Measurements from ENCODE around the gene COL7A1. TPM values are rescaled to one million over a fixed set of nuclear protein-coding genes. Genes with fewer than 3 reads are reported as not detected.

Gene COL7A1
- polyA plus RNA-seq, 1 of the 3 experiments (the other 2 are of a cell fraction) = 10.8 TPM

GRCh38 chr3:48587686-48588085 is 7.4 kb downstream of the COL7A1 start:
- Histone ChIP-seq H3K9me2 (no peaks in the 10 kb centered on the region), H3K4me3 (ENCODE audit: low read depth in 2 of 2, low read length in 1 of 2) (no peak overlapping the region), H3K9me3 (no peaks in the 10 kb centered on the region), H2AFZ (ENCODE audit: low read depth) (no peak overlapping the region), H3K9ac (no peak overlapping the region), H3F3A (replicated peaks; ENCODE audit: insufficient read depth) (no peaks in the 10 kb centered on the region), H4K20me1 (ENCODE audit: insufficient read depth) (no peaks in the 10 kb centered on the region), H3K4me1 (ENCODE audit: control insufficient read depth in 1 of 2, insufficient read depth in 2 of 2, low read depth in 1 of 2, low read length in 1 of 2) (no peaks in the 10 kb centered on the region), H3K36me3 (replicated peaks in 1 of 2; ENCODE audit: control insufficient read depth in 1 of 2, insufficient read depth in 2 of 2, low read length in 1 of 2) (no peaks in the 10 kb centered on the region), H3K4me2 (no peak overlapping the region), H3K79me2 (ENCODE audit: insufficient read depth) (no peaks in the 10 kb centered on the region), H3K27ac (ENCODE audit: low read depth in 2 of 2, low read length in 1 of 2) (no peak overlapping the region), H3K27me3 (ENCODE audit: insufficient read depth) (no peaks in the 10 kb centered on the region)
- no peak for DNase-seq
- TF ChIP-seq POLR2AphosphoS5 (IDR thresholded peaks at IDR 0.05; ENCODE audit: low read depth, low read length) (no peak), YY1 (IDR thresholded peaks at IDR 0.05; ENCODE audit: low read depth) (no peak), ELF1 (IDR thresholded peaks at IDR 0.05) (no peak), RFX5 (IDR thresholded peaks at IDR 0.05; ENCODE audit: low read length) (no peak), EP300 (IDR thresholded peaks at IDR 0.05; ENCODE audit: borderline replicate concordance in 1 of 2, low read depth in 1 of 2, low read length in 1 of 2) (no peak), MXI1 (IDR thresholded peaks at IDR 0.05; ENCODE audit: low read depth, low read length) (no peak), RAD21 (IDR thresholded peaks at IDR 0.05; ENCODE audit: low read length) (no peak), TAF1 (IDR thresholded peaks at IDR 0.05; ENCODE audit: borderline replicate concordance, low read depth, low read length) (no peak), TCF12 (IDR thresholded peaks at IDR 0.05) (no peak), CHD2 (IDR thresholded peaks at IDR 0.05; ENCODE audit: low read length, partially characterized antibody) (no peak), SIN3A (IDR thresholded peaks at IDR 0.05; ENCODE audit: borderline replicate concordance, low read depth, low read length) (no peak), MEF2A (IDR thresholded peaks at IDR 0.05; ENCODE audit: borderline replicate concordance, low read depth) (no peak), USF2 (IDR thresholded peaks at IDR 0.05; ENCODE audit: borderline replicate concordance, low read depth, low read length) (no peak), CTCF (IDR thresholded peaks at IDR 0.05) (no peak), EZH2phosphoT487 (IDR thresholded peaks at IDR 0.05; ENCODE audit: borderline replicate concordance, low read depth) (no peak)
- ChIA-PET POLR2A (no interaction called here), CTCF (interaction anchor here (0.6 kb wide), 1 partner anchor 152 kb away, joined by 3 read pairs; no protein-coding TSS in a partner anchor)
- WGBS (ENCODE audit: low lambda C conversion rate) = 95% methylated on average over 8 of the region's 11 CpGs

- no peak for DNase-seq
- Histone ChIP-seq H2AFZ (ENCODE audit: low read depth) (no peak overlapping the region), H4K20me1 (ENCODE audit: insufficient read depth) (no peaks in the 10 kb centered on the region), H3K79me2 (ENCODE audit: insufficient read depth) (no peaks in the 10 kb centered on the region), H3K9me3 (no peaks in the 10 kb centered on the region), H3K27me3 (ENCODE audit: insufficient read depth) (no peaks in the 10 kb centered on the region), H3K4me2 (no peak overlapping the region), H3F3A (replicated peaks; ENCODE audit: insufficient read depth) (no peaks in the 10 kb centered on the region), H3K9ac (no peak overlapping the region), H3K4me1 (ENCODE audit: control insufficient read depth in 1 of 2, insufficient read depth in 2 of 2, low read depth in 1 of 2, low read length in 1 of 2) (no peaks in the 10 kb centered on the region), H3K9me2 (no peaks in the 10 kb centered on the region), H3K4me3 (ENCODE audit: low read depth in 2 of 2, low read length in 1 of 2) (no peak overlapping the region), H3K36me3 (replicated peaks in 1 of 2; ENCODE audit: control insufficient read depth in 1 of 2, insufficient read depth in 2 of 2, low read length in 1 of 2) (no peaks in the 10 kb centered on the region), H3K27ac (ENCODE audit: low read depth in 2 of 2, low read length in 1 of 2) (no peak overlapping the region)
- TF ChIP-seq GATA2 (CRISPR knock-in tag; IDR thresholded peaks at IDR 0.05) (no peak), POLR2AphosphoS5 (IDR thresholded peaks at IDR 0.05; ENCODE audit: low read depth, low read length) (no peak), USF1 (IDR thresholded peaks at IDR 0.05; ENCODE audit: borderline replicate concordance, low read depth) (no peak), YY1 (IDR thresholded peaks at IDR 0.05; ENCODE audit: low read depth) (no peak), MXI1 (IDR thresholded peaks at IDR 0.05; ENCODE audit: low read depth, low read length) (no peak), SMC3 (IDR thresholded peaks at IDR 0.05; ENCODE audit: low read depth, low read length) (no peak), FOXJ3 (CRISPR knock-in tag; IDR thresholded peaks at IDR 0.05) (no peak), RXRA (IDR thresholded peaks at IDR 0.05; ENCODE audit: borderline replicate concordance, low read depth) (no peak), SIN3A (IDR thresholded peaks at IDR 0.05; ENCODE audit: borderline replicate concordance, low read depth, low read length) (no peak)
- CTCF ChIA-PET = no interaction called here
- POLR2A ChIA-PET = no interaction called here
- 96% methylated on average over 4 of the region's 8 CpGs for WGBS (ENCODE audit: low lambda C conversion rate)
Observed at GRCh38 chr3:48585411-48585810, 9.7 kb downstream of the COL7A1 start.

Data from SK-N-SH (cell line).